Muscle layer of colon (tissue), 2 donors: ENCODE results near the gene SORCS2.

ENCODE experiments used
- H3K27ac ChIP-seq: one replicate; pipeline ENCODE4 v1.7.0; 2013; ENCODE audit warnings: low read depth, mild to moderate bottlenecking, low read length, moderate library complexity
- H3K27me3 ChIP-seq, 2 donors: one replicate each; pipeline ENCODE4 v1.7.0; 2013; ENCODE audit warnings: low read length in 2 of 2, mild to moderate bottlenecking in 2 of 2; ENCODE audit not compliant: insufficient read depth in 2 of 2, control insufficient read depth in 1 of 2
- H3K36me3 ChIP-seq: one replicate; pipeline ENCODE4 v1.7.0; 2013; ENCODE audit warnings: mild to moderate bottlenecking, low read length; ENCODE audit not compliant: insufficient read depth
- H3K4me1 ChIP-seq: one replicate; pipeline ENCODE4 v1.7.0; 2013; ENCODE audit warnings: mild to moderate bottlenecking, low read length; ENCODE audit not compliant: insufficient read depth
- H3K4me3 ChIP-seq, 2 donors: one replicate each; pipeline ENCODE4 v1.7.0; 2013; ENCODE audit warnings: low read length in 2 of 2, low read depth in 1 of 2, mild to moderate bottlenecking in 1 of 2, moderate library complexity in 1 of 2
- H3K9ac ChIP-seq: one replicate; pipeline ENCODE4 v1.7.0; 2013; ENCODE audit warnings: low read length
- H3K9me3 ChIP-seq: one replicate; pipeline ENCODE4 v1.7.0; 2013; ENCODE audit warnings: mild to moderate bottlenecking, low read length
- donor health status: abdominal sarcoma.
- donor health status: Adenocarcinoma of cecum.

Gene SORCS2

DNA sequence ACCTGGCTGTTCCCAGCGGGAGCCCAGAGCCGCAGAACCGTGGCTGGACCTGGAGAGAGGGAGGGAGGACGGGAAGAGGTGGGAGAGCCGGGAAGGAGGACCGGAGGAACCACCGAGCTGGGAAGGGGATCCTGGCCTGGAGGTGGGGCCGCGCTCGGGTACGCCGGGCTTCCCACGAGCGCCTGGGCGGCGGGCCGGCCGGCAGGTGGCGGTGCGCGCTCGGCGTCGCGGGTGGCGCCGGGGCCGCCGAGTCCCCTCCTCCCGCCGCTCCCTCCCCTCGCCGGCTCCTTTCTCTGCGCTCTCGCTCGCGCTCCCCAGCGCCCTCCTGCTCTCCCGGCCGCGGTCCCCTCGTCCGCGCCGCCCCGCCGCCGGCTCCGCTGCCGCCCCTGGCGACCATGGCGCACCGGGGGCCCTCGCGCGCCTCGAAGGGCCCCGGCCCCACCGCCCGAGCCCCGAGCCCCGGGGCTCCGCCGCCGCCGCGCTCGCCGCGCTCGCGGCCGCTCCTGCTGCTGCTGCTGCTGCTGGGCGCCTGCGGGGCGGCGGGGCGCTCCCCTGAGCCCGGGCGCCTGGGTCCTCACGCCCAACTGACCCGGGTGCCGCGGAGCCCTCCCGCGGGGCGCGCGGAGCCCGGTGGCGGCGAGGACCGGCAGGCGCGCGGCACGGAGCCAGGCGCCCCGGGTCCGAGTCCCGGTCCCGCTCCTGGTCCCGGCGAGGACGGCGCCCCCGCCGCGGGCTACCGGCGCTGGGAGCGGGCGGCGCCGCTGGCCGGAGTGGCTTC, at the start of gene SORCS2:
Gene SORCS2 (plus strand): TSS at position 287 of the 778 bp plus-strand sequence.
- H3K27me3 ChIP-seq = peaks cover 0 to 46% of the 10 kb centered on the region in 2 donors
- H3K27ac ChIP-seq = no peak within 1 kb of the TSS
- no peaks in the 10 kb centered on the region for H3K9me3 ChIP-seq
- no peaks in the 10 kb centered on the region for H3K36me3 ChIP-seq
- H3K9ac ChIP-seq = no peak within 1 kb of the TSS
- H3K4me1 ChIP-seq = peaks cover 16% of the 10 kb centered on the region
- peak within 1 kb of the TSS; percentile 66 to 68 for H3K4me3 ChIP-seq

- H3K27ac ChIP-seq = no peak overlapping the region
- no peaks in the 10 kb centered on the region for H3K9me3 ChIP-seq
- H3K36me3 ChIP-seq = no peaks in the 10 kb centered on the region
- no peak overlapping the region for H3K4me3 ChIP-seq
- H3K4me1 ChIP-seq = no peaks in the 10 kb centered on the region
- no peak overlapping the region for H3K9ac ChIP-seq
- H3K27me3 ChIP-seq = no peaks in the 10 kb centered on the region
Measured at GRCh38 chr4:7144374-7145290, 47.7 kb upstream of the SORCS2 start.

GRCh38 chr4:7145291-7145934, 46.9 kb upstream of the SORCS2 start:
- Histone ChIP-seq H3K27me3 (no peaks in the 10 kb centered on the region), H3K36me3 (no peaks in the 10 kb centered on the region), H3K27ac (no peak overlapping the region), H3K4me3 (no peak overlapping the region), H3K4me1 (no peaks in the 10 kb centered on the region), H3K9ac (no peak overlapping the region), H3K9me3 (no peaks in the 10 kb centered on the region)

DNA sequence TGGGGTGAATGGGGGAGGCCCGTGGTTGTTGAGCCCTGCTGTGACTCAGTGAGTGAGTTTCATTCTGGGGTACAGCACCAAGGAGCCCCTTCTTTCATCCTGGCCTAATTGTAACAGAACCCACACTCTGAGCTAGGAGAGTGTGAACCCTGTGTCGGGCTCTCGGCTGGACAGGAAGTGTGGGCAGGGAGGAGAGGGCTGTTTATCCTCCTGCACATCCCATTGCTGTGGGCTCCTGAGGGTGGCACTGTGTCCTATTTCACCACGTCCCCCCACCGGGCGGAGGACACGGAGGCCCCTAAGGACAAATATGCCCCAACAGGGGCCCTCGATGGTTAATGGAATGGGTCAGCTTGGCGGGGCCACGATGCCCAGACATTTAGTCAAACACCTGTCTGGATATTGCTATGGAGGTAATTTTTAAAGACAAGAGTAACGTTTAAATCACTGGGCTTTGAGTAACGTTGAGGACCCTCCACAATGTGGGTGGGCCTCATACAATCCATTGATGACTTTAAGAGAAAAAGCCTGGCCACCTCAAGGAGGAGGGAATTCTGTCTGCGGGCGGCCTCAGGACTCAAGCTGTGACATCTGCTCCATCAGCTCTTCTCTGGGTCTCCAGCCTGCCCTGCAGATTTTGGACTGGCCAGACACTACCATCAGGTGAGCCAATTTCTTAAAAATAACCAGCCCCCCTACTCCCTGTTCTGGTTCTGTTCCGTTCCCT, 46.1 kb upstream of the SORCS2 start:
- no peaks in the 10 kb centered on the region for H3K9me3 ChIP-seq
- no peak overlapping the region for H3K27ac ChIP-seq
- no peak overlapping the region for H3K4me3 ChIP-seq

GRCh38 chr4:7146786-7147115, 45.6 kb upstream of the SORCS2 start:
- H3K4me3 ChIP-seq = no peak overlapping the region
- no peak overlapping the region for H3K27ac ChIP-seq
- no peak overlapping the region for H3K9ac ChIP-seq
- H3K27me3 ChIP-seq = no peaks in the 10 kb centered on the region
- H3K36me3 ChIP-seq = no peaks in the 10 kb centered on the region
- H3K4me1 ChIP-seq = no peaks in the 10 kb centered on the region
- no peaks in the 10 kb centered on the region for H3K9me3 ChIP-seq

More for the DNA sequence above, 46.1 kb upstream of the SORCS2 start:
- Histone ChIP-seq H3K36me3 (no peaks in the 10 kb centered on the region), H3K9ac (no peak overlapping the region), H3K27me3 (no peaks in the 10 kb centered on the region), H3K4me1 (no peaks in the 10 kb centered on the region)

DNA sequence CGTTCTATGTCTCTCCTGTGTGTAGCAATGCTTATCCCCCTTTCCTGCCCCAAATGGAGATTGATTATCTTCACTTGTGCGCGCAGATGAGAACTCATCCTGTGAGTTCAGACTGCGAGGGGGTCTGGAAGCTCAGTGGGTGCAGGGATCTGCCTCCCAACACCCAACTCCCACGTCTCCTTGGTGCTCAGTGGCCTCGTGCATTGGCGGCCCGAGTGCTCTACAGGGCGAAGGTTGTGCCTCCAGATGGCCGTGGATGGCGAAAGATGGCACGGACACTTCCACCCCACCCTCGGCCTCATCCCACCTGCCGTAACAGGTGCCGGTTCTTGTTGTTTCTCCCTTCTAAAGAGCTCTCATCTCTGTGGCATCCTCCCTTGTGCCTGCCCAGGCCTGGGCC, 45.1 kb upstream of the SORCS2 start:
- H3K36me3 ChIP-seq = no peaks in the 10 kb centered on the region
- H3K27ac ChIP-seq = no peak overlapping the region
- no peak overlapping the region for H3K9ac ChIP-seq
- no peak overlapping the region for H3K4me3 ChIP-seq
- no peaks in the 10 kb centered on the region for H3K9me3 ChIP-seq
- H3K27me3 ChIP-seq = no peaks in the 10 kb centered on the region
- H3K4me1 ChIP-seq = no peaks in the 10 kb centered on the region

- no peaks in the 10 kb centered on the region for H3K36me3 ChIP-seq
- no peak overlapping the region for H3K27ac ChIP-seq
- H3K9ac ChIP-seq = no peak overlapping the region
- H3K9me3 ChIP-seq = no peaks in the 10 kb centered on the region
- no peak overlapping the region for H3K4me3 ChIP-seq
- no peaks in the 10 kb centered on the region for H3K27me3 ChIP-seq
- H3K4me1 ChIP-seq = no peaks in the 10 kb centered on the region
Measured at GRCh38 chr4:7147661-7148310, 44.6 kb upstream of the SORCS2 start.

- no peak overlapping the region for H3K27ac ChIP-seq
- H3K9me3 ChIP-seq = no peaks in the 10 kb centered on the region
- H3K27me3 ChIP-seq = no peaks in the 10 kb centered on the region
- H3K4me3 ChIP-seq = no peak overlapping the region
- no peak overlapping the region for H3K9ac ChIP-seq
- H3K36me3 ChIP-seq = no peaks in the 10 kb centered on the region
- no peaks in the 10 kb centered on the region for H3K4me1 ChIP-seq
Measured at GRCh38 chr4:7148337-7148736, 44.0 kb upstream of the SORCS2 start.

GRCh38 chr4:7150036-7150635, 42.2 kb upstream of the SORCS2 start:
- Histone ChIP-seq H3K9ac (no peak overlapping the region), H3K27ac (no peak overlapping the region), H3K27me3 (no peaks in the 10 kb centered on the region), H3K36me3 (no peaks in the 10 kb centered on the region), H3K4me3 (no peak overlapping the region), H3K9me3 (no peaks in the 10 kb centered on the region), H3K4me1 (no peaks in the 10 kb centered on the region)

GRCh38 chr4:7151668-7152227, 40.6 kb upstream of the SORCS2 start:
- no peaks in the 10 kb centered on the region for H3K36me3 ChIP-seq
- no peaks in the 10 kb centered on the region for H3K9me3 ChIP-seq
- peaks cover 10% of the 10 kb centered on the region for H3K4me1 ChIP-seq
- H3K27me3 ChIP-seq = no peaks in the 10 kb centered on the region
- H3K27ac ChIP-seq = no peak overlapping the region
- H3K4me3 ChIP-seq = no peak overlapping the region
- no peak overlapping the region for H3K9ac ChIP-seq
